HG03159 (cell line): ENCODE measurements around the gene MRNIP.
A peak's percentile ranks its signal among the peaks of the same experiment; 100 is the strongest.
"Not testable (repeated sequence)": the region's sequence is repeated elsewhere in the genome, so short reads cannot be mapped to it uniquely, and the experiment has no call there.

Experiments used
- ATAC-seq: cut with Tn5 transposase; IDR thresholded peaks from one replicate; pipeline ENCODE4 v1.9.1; 2021; ENCODE audit warnings: mild to moderate bottlenecking, moderate library complexity; ENCODE audit not compliant: unreplicated experiment

MRNIP gene

DNA sequence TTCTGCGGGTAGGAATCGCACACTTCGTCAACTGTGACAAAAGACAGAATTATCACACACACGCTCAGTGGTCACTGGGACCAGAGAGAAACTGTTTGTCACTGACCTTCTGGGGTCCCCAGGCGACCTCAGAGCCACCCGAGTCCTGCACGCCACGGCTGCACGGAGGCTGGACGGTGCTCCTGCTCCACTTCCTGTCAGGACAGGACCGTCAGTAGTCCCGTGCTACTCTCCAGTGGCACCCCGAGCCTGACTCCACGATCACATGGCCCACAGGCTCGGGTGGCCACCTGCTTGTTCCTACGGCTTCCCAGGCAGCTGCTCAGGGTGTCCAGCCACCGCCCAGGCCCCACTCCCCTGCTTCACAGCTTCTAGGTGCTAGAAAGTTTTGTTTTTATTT lies 17.9 kb downstream of the MRNIP start:
- no peak for ATAC-seq

DNA sequence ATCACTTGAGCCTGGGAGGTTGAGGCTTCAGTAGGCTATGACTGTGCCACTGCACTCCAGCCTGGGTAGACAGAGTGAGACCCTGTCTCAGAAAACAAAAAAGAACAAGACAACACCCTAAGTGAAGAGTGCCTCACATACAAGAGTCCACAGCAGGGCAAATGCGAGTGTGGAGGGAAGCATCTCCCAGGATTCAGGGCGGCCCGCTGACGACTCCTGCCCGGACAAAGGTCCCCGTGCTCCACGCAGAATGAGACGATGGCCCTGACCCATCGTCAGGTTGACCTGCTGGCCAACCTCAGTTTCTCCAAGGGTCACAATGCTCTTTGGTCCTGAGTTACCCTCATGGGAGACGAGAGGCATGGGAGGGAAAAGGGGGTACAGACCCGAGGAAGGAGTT lies 18.3 kb downstream of the MRNIP start:
- no peak for ATAC-seq

GRCh38 chr5:179839328-179840256 lies 19.0 kb downstream of the MRNIP start:
- ATAC-seq = no peak

DNA sequence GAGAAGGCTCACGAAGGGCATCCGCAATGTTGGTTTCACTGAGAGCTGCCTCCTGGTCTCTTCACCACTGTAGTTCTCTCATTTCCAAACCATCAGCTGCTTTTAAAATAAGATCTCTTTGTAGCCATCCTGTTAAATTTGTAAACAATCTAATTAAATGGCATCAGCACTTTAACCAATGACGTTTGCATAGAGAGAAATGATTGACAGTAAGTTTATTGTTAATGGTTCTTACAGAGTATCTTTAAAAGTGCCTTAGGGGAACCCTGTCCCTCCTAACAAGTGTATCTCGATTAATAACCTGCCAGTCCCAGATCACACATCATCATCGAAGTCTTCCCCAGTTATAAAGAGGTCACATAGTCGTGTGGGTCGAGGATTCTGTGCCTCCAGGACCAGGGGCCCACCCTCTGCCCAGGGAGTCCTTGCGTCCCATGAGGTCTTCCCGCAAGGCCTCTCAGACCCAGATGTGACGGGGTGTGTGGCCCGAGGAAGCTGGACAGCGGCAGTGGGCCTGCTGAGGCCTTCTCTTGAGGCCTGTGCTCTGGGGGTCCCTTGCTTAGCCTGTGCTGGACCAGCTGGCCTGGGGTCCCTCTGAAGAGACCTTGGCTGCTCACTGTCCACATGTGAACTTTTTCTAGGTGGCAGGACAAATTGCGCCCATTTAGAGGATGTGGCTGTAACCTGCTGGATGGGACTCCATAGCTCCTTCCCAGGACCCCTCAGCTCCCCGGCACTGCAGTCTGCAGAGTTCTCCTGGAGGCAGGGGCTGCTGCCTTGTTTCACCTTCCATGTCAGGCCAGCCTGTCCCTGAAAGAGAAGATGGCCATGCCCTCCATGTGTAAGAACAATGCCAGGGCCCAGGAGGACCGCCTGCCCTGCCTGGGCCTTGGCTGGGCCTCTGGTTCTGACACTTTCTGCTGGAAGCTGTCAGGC lies 21.3 kb downstream of the MRNIP start:
- no peak for ATAC-seq

DNA sequence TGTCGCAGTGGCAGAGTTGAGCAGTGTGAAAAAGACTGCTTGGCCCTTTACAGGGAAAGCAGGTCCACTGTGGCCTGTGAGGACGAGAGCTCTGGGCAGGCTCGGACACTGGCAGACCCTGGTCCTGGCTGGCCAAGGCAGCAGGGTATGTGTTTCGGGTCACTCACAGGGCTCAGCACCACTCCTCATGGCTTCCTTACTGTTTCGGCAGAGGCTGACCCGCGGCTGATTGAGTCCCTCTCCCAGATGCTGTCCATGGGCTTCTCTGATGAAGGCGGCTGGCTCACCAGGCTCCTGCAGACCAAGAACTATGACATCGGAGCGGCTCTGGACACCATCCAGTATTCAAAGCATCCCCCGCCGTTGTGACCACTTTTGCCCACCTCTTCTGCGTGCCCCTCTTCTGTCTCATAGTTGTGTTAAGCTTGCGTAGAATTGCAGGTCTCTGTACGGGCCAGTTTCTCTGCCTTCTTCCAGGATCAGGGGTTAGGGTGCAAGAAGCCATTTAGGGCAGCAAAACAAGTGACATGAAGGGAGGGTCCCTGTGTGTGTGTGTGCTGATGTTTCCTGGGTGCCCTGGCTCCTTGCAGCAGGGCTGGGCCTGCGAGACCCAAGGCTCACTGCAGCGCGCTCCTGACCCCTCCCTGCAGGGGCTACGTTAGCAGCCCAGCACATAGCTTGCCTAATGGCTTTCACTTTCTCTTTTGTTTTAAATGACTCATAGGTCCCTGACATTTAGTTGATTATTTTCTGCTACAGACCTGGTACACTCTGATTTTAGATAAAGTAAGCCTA lies 22.2 kb downstream of the MRNIP start:
- peak; percentile 55 for ATAC-seq

DNA sequence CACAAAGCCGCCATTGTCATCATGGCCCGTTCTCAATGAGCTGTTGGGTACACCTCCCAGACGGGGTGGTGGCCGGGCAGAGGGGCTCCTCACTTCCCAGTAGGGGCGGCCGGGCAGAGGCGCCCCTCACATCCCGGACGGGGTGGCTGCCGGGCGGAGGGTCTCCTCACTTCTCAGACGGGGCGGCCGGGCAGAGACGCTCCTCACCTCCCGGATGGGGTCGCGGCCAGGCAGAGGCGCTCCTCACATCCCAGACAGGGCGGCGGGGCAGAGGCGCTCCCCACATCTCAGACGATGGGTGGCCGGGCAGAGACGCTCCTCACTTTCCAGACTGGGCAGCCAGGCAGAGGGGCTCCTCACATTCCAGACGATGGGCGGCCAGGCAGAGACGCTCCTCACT lies 23.7 kb downstream of the MRNIP start:
- ATAC-seq = not testable (repeated sequence)

DNA sequence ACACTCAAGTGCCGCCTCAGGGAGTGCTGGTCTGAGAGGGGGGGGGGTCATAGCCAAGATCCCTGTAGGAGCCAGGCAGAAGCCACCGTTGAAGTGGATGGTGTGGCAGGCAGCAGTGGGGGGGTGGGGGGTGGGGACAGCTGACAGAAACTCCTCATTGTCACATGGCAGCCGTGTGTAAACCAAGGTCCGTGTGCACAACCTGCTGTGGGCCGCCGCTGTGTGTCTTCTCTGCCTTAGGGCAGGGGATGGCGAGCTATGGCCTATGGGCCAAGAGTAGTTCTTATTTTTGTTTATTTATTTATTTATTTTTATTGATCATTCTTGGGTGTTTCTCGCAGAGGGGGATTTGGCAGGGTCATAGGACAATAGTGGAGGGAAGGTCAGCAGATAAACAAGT lies 24.5 kb downstream of the MRNIP start:
- ATAC-seq = no peak

GRCh38 chr5:179833709-179834070 lies 24.9 kb downstream of the MRNIP start:
- no peak for ATAC-seq

- no peak for ATAC-seq
Observed at GRCh38 chr5:179833056-179833708, 25.4 kb downstream of the MRNIP start.

DNA sequence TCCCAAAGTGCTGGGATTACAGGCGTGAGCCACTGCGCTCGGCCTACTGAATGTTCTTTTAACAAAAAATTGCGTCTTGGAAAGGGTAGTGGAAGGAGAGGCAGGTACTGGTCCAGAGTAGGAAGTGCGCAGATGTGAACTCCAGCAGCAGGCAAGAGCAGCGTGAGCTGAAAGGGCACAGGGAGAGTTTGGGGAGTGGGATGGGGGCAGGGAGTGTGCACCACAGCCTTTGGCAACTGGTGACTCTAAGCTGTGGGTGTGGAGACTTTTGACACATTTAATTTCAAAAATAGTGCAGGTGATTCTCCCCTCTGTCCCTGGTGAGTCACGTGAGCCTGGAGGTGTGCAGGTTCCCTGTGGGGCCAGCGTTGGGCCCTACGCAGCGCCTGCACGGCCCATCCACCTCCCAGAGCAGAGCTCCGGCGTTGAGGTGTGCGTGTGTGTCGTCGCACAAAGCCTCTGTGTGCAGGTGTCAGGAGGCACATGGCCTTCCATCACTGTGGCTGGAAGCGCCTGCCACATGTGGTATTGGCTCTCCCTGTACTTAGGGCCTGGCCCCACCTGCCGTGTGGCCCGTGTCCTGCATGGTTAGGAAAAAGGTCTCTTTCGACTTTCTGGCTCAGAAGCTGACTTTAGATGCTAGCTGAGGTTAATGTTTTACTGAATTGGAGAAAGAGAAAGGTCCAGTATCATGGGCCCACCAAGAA lies 26.4 kb downstream of the MRNIP start:
- no peak for ATAC-seq

DNA sequence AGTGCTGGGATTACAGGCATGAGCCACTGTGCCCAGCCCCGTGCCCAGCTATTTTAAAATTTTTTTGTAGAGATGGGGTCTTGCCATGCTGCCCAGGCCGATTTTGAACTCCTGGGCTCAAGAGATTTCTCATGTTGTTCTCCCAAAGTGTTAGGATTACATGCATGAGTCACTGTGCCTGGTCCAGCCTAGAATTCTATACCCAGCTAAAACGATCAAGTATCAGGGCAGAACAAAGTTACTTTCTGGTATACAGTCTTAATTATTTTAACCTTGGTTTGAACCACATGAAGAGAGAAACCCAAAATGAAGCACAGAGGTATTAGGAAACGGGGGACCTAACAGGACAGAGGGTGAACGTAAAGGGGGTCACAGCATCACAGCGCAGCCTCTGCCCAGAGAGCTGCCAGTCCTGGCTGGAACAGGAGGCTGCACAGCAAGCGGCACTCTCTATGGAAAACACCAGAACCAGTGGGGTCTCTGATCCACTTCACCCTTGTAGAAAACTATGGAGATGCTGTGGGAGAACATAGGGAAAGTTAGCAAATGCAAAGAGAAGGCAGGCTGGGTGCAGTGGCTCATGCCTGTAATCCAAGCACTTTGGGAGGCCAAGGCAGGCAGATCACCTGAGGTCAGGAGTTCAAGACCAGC lies 27.7 kb downstream of the MRNIP start:
- no peak for ATAC-seq

DNA sequence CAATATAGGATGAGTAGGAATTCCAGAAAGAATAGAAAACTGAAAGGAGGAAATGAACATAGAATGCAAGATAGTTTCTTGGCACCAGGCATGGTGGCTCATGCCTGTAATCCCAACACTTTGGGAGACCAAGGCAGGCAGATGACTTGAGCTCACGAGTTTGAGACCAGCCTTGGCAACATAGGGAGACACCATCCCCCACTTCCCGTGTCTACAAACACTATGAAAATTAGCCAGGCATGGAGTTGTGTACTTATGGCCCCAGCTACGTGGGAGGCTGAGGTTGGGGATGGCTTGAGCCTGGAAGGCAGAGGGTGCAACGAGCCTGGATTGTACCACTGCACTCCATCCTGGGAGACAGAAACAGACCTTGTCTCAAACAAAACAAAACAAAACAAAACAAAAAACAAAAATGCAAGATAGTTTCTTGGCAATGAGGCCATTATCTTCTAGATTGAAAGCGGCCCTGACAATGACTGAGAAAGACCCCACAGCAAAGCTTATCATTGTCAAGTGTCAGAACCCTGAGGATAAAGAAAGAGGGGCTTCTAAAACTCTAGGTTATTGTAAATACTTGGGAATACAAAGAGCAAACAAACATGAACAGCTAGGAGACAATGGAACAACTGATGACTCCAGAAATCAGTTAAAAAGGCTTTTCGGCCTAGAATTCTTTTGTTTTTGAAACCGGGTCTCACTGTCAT lies 28.7 kb downstream of the MRNIP start:
- no peak for ATAC-seq

GRCh38 chr5:179828756-179829421 lies 29.7 kb downstream of the MRNIP start:
- no peak for ATAC-seq

DNA sequence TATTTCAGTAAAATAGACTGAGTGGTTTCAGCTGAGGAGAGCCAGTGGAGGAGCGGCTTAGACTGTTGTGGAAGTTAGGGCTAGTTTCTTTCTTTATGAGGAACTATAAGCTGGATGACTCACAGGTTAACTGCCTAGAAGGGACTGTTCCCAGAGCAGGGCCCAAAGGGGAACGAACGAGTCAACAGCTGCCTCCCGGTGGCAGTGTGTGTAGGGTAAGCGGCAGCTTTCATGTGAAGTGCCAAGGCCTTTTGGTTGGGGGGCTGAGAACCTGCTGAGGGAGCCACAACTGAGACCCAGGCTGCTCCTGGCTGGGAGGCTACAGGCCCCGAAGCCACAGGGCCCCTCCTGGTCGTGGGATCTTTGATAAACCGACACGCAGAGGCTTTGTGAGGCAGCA lies 30.9 kb downstream of the MRNIP start:
- ATAC-seq = no peak

DNA sequence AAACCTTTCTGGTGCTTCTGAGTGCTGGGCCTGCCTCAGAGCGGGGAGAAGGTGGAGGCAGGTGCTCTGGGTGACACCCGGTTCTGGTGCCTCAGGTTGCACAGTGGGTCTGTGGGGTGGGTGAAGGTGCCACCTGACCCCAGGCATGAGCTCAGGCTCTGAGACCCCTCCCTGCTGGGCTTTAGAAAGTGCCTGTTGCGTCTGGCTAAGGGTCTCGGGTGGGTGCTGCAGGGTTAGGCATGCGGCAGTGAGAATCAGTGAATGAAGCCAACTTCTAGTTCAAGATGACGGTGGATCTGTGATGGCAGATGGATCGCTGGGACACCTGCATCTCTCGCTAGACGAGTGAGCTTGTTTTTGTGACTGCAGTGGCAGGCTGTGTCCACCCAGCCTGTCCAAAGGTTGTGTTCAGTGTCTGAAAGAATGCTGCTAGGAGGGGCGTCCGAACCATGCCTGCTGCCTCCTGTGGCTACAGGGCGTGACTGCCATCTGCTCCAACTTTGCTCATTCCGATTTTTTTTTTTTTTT lies 32.9 kb downstream of the MRNIP start:
- ATAC-seq = no peak

- no peak for ATAC-seq
Observed at GRCh38 chr5:179824745-179825112, 33.9 kb downstream of the MRNIP start.

DNA sequence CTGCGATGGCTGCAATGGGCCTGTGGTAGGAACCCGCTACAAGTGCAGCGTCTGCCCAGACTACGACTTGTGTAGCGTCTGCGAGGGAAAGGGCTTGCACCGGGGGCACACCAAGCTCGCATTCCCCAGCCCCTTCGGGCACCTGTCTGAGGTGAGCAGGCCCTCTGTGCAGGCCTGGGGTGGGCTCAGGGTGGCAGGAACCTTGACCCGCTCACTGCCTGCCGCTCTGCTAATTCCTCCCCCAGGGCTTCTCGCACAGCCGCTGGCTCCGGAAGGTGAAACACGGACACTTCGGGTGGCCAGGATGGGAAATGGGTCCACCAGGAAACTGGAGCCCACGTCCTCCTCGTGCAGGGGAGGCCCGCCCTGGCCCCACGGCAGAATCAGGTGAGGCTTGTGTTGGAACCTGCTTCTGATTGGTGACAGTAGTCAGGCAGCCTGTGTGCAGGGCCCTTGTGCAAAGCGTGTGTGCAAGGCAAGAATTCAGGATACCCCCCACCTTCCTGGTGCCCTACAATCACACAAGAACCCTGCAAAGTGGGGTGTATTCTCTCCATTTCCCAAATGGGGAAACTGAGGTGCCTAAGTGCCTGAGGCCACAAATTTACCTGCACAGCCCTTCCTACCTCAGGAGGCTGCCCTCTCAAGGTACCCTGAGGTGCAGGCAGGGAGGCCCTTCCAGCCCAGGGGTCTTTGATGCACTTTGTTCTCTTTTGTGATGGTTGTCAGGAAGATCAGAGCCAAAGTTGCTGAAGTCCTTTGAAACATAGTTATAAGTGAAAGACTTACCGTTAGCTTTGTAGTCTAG lies 34.5 kb downstream of the MRNIP start:
- ATAC-seq = no peak
